GM12865 (cell line): ENCODE results near the gene ATP2B2.
A peak's percentile ranks its signal among the peaks of the same experiment; 100 is the strongest.

Source experiments
- DNase-seq: peaks from one replicate; pipeline ENCODE4 v3.0.0; 2010; ENCODE audit warnings: low read depth
- H3K4me3 ChIP-seq: 2 replicates; pipeline ENCODE4 v1.5.1; 2011; ENCODE audit warnings: mild to moderate bottlenecking, low read depth, low read length, control low read depth
- TF ChIP-seq, protein P1 (sequence below): IDR thresholded peaks from 2 replicates; pipeline ENCODE4 v1.5.1; 2011; ENCODE audit warnings: low read length, control low read depth, low read depth, inconsistent platforms; ENCODE audit not compliant: insufficient read depth; ENCODE audit errors: missing control alignments

Gene ATP2B2

DNA sequence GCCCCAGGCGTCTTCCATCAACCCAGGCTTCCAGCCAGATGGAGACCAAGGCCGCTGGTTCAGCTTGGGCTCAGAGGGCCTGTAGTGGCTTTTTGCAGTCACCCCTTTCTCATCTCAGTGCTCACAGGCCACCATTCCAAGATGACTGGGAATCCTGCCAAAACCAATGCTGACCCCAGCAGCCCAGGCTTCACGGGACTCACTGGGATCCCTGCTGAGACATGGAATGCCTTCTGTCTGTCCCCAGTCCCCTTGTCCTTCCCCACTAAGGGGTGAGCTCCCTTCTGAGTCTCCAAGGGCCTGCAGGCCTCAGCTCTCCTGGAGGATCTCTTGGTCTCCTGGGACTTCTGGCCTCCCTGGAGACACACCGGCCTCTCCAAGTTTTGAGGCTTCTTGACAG, 107.0 kb downstream of the ATP2B2 start:
- TF ChIP-seq, protein P1, sequence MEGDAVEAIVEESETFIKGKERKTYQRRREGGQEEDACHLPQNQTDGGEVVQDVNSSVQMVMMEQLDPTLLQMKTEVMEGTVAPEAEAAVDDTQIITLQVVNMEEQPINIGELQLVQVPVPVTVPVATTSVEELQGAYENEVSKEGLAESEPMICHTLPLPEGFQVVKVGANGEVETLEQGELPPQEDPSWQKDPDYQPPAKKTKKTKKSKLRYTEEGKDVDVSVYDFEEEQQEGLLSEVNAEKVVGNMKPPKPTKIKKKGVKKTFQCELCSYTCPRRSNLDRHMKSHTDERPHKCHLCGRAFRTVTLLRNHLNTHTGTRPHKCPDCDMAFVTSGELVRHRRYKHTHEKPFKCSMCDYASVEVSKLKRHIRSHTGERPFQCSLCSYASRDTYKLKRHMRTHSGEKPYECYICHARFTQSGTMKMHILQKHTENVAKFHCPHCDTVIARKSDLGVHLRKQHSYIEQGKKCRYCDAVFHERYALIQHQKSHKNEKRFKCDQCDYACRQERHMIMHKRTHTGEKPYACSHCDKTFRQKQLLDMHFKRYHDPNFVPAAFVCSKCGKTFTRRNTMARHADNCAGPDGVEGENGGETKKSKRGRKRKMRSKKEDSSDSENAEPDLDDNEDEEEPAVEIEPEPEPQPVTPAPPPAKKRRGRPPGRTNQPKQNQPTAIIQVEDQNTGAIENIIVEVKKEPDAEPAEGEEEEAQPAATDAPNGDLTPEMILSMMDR, result no peak
- DNase-seq, result no peak
- H3K4me3 ChIP-seq, result no peak overlapping the region

DNA sequence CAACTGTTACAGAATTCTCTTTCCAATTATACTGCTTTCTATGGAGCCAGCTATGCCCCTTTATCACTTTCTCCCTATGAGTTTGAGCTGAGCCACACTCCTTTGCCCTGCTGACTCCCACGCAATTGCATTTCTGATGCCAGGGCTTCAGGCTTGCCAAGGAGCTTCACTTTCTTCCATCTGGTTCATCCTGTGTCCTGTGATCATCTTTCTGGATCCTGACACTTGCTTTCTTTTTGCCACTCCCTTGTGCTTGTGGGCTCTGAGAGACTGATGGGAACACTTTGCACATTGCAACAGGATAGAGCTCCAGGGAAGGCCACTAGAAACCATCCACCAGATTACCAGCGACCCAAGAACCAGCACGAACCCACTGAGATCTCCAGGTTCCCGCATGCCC, 107.5 kb downstream of the ATP2B2 start:
- no peak overlapping the region for H3K4me3 ChIP-seq
- TF ChIP-seq, protein P1, result no peak
- no peak for DNase-seq

DNA sequence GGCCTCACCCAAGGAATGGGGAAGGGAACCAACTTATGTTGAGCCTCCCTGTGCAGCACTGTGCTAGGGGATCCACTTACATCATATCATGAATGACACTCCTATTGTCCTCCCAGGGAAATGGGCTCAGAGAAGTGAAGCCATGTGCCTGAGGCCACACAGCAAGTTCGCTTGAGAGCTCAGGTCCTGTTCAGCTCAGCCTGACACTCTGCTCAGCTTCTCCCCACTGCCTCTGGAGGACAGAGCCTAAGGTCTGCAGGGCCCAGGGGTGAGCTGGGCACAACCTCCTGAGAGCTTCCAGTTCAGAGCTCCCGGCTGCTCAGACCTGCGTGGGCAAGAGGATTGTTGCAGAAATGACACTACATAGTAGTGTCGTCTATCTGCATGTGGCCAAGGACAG, 108.5 kb downstream of the ATP2B2 start:
- TF ChIP-seq, protein P1, result no peak
- no peak overlapping the region for H3K4me3 ChIP-seq
- DNase-seq, result no peak

DNA sequence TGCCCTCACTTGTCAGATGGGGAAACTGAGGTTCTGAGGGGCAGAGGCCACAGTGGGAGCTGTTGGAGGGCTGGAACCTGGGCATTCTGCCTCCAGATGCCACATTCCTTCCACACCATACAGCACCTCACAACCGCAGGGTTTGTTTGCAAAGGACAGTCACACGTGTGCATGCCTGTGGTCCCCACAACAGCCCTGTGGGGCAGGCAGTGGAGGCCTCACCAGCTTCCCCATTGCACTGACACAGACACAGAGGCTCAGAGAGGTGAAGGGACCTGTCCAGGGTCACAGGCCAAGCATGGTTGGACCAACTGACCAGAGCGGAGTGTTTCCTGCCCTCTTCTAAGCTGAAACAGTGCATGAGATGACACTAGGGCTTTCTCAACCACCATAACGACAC, 109.3 kb downstream of the ATP2B2 start:
- no peak for DNase-seq
- H3K4me3 ChIP-seq, result no peak overlapping the region
- TF ChIP-seq, protein P1, result no peak

DNA sequence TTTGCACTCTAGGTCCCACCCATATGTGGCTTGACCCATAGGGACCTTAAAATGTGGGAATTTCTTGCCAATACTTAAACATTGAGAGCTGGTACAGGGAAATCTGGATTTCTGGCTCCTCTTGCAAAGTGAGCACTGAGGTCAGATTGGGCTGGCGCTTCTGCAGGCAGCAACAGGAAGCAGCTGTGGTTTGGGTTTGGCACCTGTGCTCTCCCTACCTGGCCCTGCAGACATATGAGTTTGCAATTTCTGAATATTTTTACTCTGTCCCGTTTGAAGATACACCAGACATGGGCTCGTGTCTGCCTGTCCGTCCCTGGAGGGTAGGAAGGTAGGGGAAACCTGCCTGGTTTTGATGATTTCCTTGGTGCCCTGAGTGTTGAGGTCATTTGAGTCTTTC, 109.7 kb downstream of the ATP2B2 start:
- TF ChIP-seq, protein P1, result no peak
- DNase-seq, result peak; percentile 18
- H3K4me3 ChIP-seq, result no peak overlapping the region

DNA sequence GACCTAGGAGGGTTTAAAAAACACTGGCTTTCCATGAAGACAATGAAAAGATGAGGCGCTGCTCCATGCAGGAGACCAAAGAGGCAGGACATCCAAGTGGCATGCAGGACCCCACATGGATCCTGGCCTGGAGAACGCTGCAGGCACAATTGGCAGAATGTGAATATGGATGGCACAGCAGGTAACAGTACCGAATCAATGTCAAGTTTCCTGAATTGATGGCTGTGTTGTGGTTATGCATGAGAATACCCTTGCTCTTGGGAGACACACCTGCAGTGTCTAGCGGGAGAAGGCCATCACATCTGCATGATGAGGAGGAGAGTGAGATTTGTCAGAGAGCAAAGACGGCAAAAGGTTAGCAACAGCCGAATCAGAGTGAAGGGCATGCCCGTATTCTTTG, 110.2 kb downstream of the ATP2B2 start:
- DNase-seq, result no peak
- H3K4me3 ChIP-seq, result no peak overlapping the region
- TF ChIP-seq, protein P1, result no peak

DNA sequence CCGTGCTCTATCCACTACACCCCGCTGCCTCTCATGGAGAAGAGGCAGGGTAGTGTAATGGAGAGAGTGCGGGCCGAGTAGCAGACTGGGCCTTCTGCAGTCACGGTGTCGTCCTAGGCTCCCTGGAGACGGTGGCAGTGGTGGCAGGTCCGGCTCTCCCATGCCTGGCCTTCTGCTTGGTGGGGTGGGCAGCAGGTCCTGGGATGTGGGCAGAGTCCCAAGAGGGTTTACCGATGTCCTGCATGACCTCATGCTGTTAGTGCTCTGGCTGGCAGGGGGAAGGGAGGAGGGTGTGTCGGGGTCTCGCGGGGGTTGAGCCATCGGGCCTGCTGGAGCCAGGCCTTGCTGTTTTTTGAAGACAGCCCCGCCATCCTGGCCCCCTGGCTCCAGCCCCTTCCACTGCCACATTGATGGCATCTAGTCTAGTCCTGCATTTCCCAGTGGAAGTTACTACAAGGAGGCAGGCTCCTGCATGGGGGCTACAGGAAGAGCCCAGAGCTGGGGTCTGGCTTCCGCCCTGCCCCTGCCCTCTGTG, 110.8 kb downstream of the ATP2B2 start:
- TF ChIP-seq, protein P1, result no peak
- H3K4me3 ChIP-seq, result no peak overlapping the region
- no peak for DNase-seq
